Kidney (tissue), 14 donors: ENCODE data around the gene TEK. TPM values are rescaled to one million over a fixed set of nuclear protein-coding genes. Genes with fewer than 3 reads are reported as not detected.
"Not testable (repeated sequence)": the region's sequence is repeated elsewhere in the genome, so short reads cannot be mapped to it uniquely, and the experiment has no call there.

ENCODE experiments used
- DNase-seq, 5 donors: peaks; one replicate each; pipeline ENCODE4 v3.0.0-alpha.2; 2013 to 2020
- FAIRE-seq: peaks from 2 replicates; lab custom pipeline; 2012; peaks lifted over from hg19 to GRCh38; lab: Jason Lieb, UNC
- H3K27ac ChIP-seq, 2 donors: one replicate each; pipeline ENCODE4 v1.7.0; 2013; ENCODE audit warnings: low read depth in 2 of 2, low read length in 2 of 2, inconsistent platforms in 1 of 2
- H3K27me3 ChIP-seq: one replicate; pipeline ENCODE4 v1.7.1; 2013; ENCODE audit warnings: low read length, inconsistent platforms; ENCODE audit not compliant: control insufficient read depth, insufficient read depth
- H3K36me3 ChIP-seq, 3 donors: one replicate each; pipeline versions ENCODE4 v1.7.0 to v1.7.1; 2013; ENCODE audit warnings: low read length in 3 of 3, control low read depth in 1 of 3, inconsistent platforms in 1 of 3; ENCODE audit not compliant: insufficient read depth in 3 of 3, control insufficient read depth in 2 of 3
- H3K4me1 ChIP-seq, 3 donors: one replicate each; pipeline versions ENCODE4 v1.7.0 to v1.7.1; 2013; ENCODE audit warnings: low read length in 3 of 3, inconsistent platforms in 1 of 3, low read depth in 1 of 3; ENCODE audit not compliant: control insufficient read depth in 2 of 3, insufficient read depth in 2 of 3
- H3K4me3 ChIP-seq, 3 donors: one replicate each; pipeline versions ENCODE4 v1.7.0 to v1.8.1; 2013; ENCODE audit warnings: low read length in 3 of 3, control low read depth in 1 of 3, inconsistent platforms in 1 of 3
- H3K9ac ChIP-seq, 3 donors: one replicate each; pipeline versions ENCODE4 v1.7.0 to v1.7.1; 2013; ENCODE audit warnings: low read length in 3 of 3, control low read depth in 1 of 3, inconsistent platforms in 1 of 3
- H3K9me3 ChIP-seq, 3 donors: one replicate each; pipeline versions ENCODE4 v1.7.0 to v1.7.1; 2013; ENCODE audit warnings: low read length in 3 of 3, control low read depth in 1 of 3, inconsistent platforms in 1 of 3; ENCODE audit not compliant: control insufficient read depth in 2 of 3, insufficient read depth in 1 of 3
- intact Hi-C: fragments of 100-400 bp; cut with DNase I; formaldehyde crosslinking; loops from one replicate; pipeline ENCODE4 v1.11.1; 2022
- polyA plus RNA-seq: library from polyadenylated mRNA; stranded (reverse); fragments of 350-450 nt; fragmentation: Illumina TruSeq; extraction: RNeasy Lipid Tissue Mini Kit (QIAGEN cat#74804); gene quantifications from one replicate; pipeline ENCODE4 v1.2.3, GENCODE V29; 2014; ENCODE audit warnings: low read depth, low replicate concordance; ENCODE audit not compliant: insufficient read depth
- total RNA-seq: library from RNA; stranded (reverse); fragmentation: NEBNext Ultra II Directional; extraction: Animal tissue kit (Norgen Biotek cat#: 25700); gene quantifications from one replicate; pipeline ENCODE4 v1.2.1, GENCODE V29; 2021
- TF ChIP-seq, protein P1 (sequence below): IDR thresholded peaks from 3 replicates; pipeline ENCODE4 v1.5.1; 2012; ENCODE audit warnings: mild to moderate bottlenecking, moderate library complexity, borderline replicate concordance; ENCODE audit not compliant: insufficient read depth; ENCODE audit errors: extremely low read depth
- donor health status: control.
- donor health status: control.
- donor health status: control.
- donor health status: control.
- donor health status: control.
- donor health status: DM: yes; HTN: yes; CAD: no.
- donor health status: Normal renal cell carcinoma (clear cell type).

Gene TEK
- total and polyA plus RNA-seq, 2 donors from 2014 or later: 16.1 to 32.6 TPM

DNA sequence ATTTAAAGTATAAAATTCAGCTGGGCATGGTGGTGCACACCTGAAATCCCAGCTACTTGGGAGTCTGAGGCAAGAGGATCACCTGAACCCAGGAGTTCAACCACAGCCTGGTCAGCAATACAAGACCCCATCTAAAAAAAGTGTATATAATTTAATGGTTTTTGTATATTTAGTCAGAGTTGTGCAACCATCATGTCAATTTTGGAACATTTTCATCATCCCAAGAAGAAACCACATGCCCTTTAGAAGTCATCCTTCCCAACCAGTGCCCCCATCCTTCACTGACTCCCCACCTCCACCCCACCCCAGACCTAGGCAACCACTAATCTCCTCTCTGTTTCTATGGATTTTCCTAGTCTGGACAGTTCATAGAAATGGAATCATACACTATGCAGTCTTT, 18.8 kb upstream of the TEK start:
- TF ChIP-seq, protein P1, sequence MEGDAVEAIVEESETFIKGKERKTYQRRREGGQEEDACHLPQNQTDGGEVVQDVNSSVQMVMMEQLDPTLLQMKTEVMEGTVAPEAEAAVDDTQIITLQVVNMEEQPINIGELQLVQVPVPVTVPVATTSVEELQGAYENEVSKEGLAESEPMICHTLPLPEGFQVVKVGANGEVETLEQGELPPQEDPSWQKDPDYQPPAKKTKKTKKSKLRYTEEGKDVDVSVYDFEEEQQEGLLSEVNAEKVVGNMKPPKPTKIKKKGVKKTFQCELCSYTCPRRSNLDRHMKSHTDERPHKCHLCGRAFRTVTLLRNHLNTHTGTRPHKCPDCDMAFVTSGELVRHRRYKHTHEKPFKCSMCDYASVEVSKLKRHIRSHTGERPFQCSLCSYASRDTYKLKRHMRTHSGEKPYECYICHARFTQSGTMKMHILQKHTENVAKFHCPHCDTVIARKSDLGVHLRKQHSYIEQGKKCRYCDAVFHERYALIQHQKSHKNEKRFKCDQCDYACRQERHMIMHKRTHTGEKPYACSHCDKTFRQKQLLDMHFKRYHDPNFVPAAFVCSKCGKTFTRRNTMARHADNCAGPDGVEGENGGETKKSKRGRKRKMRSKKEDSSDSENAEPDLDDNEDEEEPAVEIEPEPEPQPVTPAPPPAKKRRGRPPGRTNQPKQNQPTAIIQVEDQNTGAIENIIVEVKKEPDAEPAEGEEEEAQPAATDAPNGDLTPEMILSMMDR: no peak
- intact Hi-C loops: no loop called here
- H3K4me3 ChIP-seq: no peak overlapping the region
- H3K4me1 ChIP-seq: peaks cover under 1 to 4% (median 2%) of the 10 kb centered on the region in 3 donors
- no peak overlapping the region for H3K27ac ChIP-seq
- no peak for FAIRE-seq
- H3K36me3 ChIP-seq: no peaks in the 10 kb centered on the region
- no peak for DNase-seq
- H3K9ac ChIP-seq: no peak overlapping the region
- H3K9me3 ChIP-seq: no peaks in the 10 kb centered on the region
- no peaks in the 10 kb centered on the region for H3K27me3 ChIP-seq

DNA sequence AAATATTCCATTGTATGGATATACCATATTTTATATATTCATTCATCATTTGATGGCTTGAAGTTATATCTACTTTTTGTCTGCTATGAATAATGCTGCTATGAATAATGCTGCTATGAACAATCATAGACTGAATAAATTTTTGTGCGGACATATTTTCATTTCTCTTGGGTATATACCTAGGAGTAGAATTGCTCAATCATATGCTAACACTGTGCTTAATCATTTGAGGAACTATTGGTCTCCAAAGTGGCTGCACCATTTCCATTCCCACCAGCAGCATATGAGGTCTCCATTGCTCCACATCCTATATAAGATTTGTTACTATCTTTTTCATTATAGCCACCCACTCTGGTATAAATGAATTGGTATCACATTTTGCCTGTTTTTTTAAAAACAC, 18.3 kb upstream of the TEK start:
- DNase-seq (no peak), FAIRE-seq (no peak)
- TF ChIP-seq, protein P1: no peak
- Histone ChIP-seq H3K4me1 (peaks cover 2 to 4% (median 4%) of the 10 kb centered on the region in 3 donors), H3K9me3 (no peaks in the 10 kb centered on the region), H3K9ac (no peak overlapping the region), H3K27me3 (no peaks in the 10 kb centered on the region), H3K4me3 (no peak overlapping the region), H3K27ac (no peak overlapping the region), H3K36me3 (no peaks in the 10 kb centered on the region)
- intact Hi-C loops: no loop called here

DNA sequence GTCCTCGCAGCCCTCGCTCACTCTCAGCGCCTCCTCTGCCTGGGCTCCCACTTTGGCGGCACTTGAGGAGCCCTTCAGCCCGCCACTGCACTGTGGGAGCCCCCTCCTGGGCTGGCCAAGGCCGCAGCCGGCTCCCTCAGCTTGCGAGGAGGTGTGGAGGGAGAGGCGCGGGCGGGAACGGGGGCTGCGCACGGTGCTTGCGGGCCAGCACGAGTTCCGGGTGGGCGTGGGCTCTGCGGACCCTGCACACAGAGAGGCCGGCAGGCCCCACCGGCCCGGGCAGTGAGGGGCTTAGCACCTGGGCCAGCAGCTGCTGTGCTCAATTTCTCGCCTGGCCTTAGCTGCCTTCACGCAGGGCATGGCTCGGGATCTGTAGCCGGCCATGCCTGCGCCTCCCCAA, 16.5 kb upstream of the TEK start:
- H3K4me1 ChIP-seq, H3K9ac ChIP-seq, intact Hi-C loops, H3K27ac ChIP-seq, FAIRE-seq, H3K9me3 ChIP-seq, H3K27me3 ChIP-seq, H3K4me3 ChIP-seq, H3K36me3 ChIP-seq, DNase-seq: not testable (repeated sequence)

DNA sequence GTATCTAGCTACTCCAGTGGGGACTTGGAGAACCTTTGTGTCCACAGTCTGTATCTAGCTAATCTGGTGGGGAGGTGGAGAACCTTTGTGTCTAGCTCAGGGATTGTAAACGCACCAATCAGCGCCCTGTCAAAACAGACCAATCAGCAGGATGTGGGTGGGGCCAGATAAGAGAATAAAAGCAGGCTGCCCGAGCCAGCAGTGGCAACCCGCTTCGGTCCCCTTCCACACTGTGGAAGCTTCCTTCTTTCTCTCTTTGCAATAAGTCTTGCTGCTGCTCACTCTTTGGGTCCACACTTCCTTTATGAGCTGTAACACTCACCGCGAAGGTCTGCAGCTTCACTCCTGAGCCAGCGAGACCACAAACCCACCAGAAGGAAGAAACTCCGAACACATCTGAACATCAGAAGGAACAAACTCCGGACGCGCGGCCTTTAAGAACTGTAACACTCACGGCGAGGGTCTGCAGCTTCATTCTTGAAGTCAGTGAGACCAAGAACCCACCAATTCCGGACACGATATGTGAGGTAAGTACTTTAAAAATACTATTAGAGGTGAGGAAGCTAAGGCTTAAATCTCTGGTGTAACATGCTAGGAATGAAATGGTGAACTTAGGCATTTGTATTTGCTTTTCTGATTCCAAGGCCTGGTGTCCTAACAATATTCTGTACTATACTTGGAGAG, 15.5 kb upstream of the TEK start:
- not testable (repeated sequence) for FAIRE-seq

More for the DNA sequence above, 15.5 kb upstream of the TEK start:
- H3K4me3 ChIP-seq, H3K9me3 ChIP-seq, H3K36me3 ChIP-seq, H3K9ac ChIP-seq, H3K27ac ChIP-seq, intact Hi-C loops, H3K4me1 ChIP-seq, DNase-seq, H3K27me3 ChIP-seq: not testable (repeated sequence)
